PC-9 (cell line): ENCODE results near the gene ACTN2. TPM values are rescaled to one million over a fixed set of nuclear protein-coding genes. Genes with fewer than 3 reads are reported as not detected.

ENCODE experiments used
- BruUV-seq: library from RNA; stranded (reverse); fragments of 400-500 nt; replicated peaks from 2 replicates; lab custom pipeline; 2021; lab: Mats Ljungman, UMichigan
- CTCF ChIA-PET: fragments of 300-600 bp; sonication (Branson Sonifier 250); formaldehyde crosslinking; loops from one replicate; lab custom pipeline; 2022; ENCODE audit warnings: antibody characterized with exemption; lab: Charles Lee
- POLR2A ChIA-PET: fragments of 300-600 bp; sonication (Branson Sonifier 250); formaldehyde crosslinking; loops from one replicate; lab custom pipeline; 2022; ENCODE audit warnings: antibody characterized with exemption; ENCODE audit not compliant: unreplicated experiment; lab: Charles Lee
- DNase-seq, 2 experiments: peaks; one replicate each; pipeline versions ENCODE4 v3.0.0 to v3.0.0-alpha.2; 2015 to 2022; ENCODE audit warnings: mixed read lengths in 1 of 2
- H2AFZ ChIP-seq: fragments of 200-600 bp; sonication (generic); 2 replicates; pipeline ENCODE4 v1.8.1; 2017; ENCODE audit warnings: antibody characterized with exemption
- H3F3A ChIP-seq: fragments of 200-600 bp; sonication (generic); 2 replicates; pipeline ENCODE4 v1.8.1; 2017; ENCODE audit warnings: antibody characterized with exemption, mild to moderate bottlenecking, low read depth; ENCODE audit not compliant: insufficient read depth
- H3K27ac ChIP-seq: fragments of 200-600 bp; sonication (generic); 2 replicates; pipeline ENCODE4 v1.6.1; 2016; ENCODE audit warnings: mixed run types
- H3K27me3 ChIP-seq: fragments of 200-600 bp; sonication (generic); 2 replicates; pipeline ENCODE4 v1.6.1; 2016; ENCODE audit warnings: low read depth, mixed run types; ENCODE audit not compliant: insufficient read depth
- H3K36me3 ChIP-seq: fragments of 200-600 bp; sonication (generic); 2 replicates; pipeline ENCODE4 v1.6.1; 2016; ENCODE audit warnings: low read depth, mixed run types
- H3K4me1 ChIP-seq: fragments of 200-600 bp; sonication (generic); replicated peaks from 2 replicates; pipeline ENCODE4 v1.6.1; 2016; ENCODE audit warnings: mixed run types; ENCODE audit not compliant: insufficient read depth
- H3K4me2 ChIP-seq: fragments of 200-600 bp; sonication (generic); 2 replicates; pipeline ENCODE4 v1.6.1; 2017; ENCODE audit warnings: mixed run types
- H3K4me3 ChIP-seq: fragments of 200-600 bp; sonication (generic); 2 replicates; pipeline ENCODE4 v1.6.1; 2016; ENCODE audit warnings: mixed run types
- H3K79me2 ChIP-seq: fragments of 200-600 bp; sonication (generic); 2 replicates; pipeline ENCODE4 v1.6.1; 2017; ENCODE audit warnings: low read depth, mixed run types
- H3K9me2 ChIP-seq: fragments of 200-600 bp; sonication (generic); 2 replicates; pipeline ENCODE4 v1.8.1; 2017; ENCODE audit warnings: mild to moderate bottlenecking; ENCODE audit not compliant: insufficient read depth
- H3K9me3 ChIP-seq: fragments of 200-600 bp; sonication (generic); 2 replicates; pipeline ENCODE4 v1.8.1; 2016; ENCODE audit warnings: low read depth; ENCODE audit not compliant: insufficient read depth
- H4K20me1 ChIP-seq: fragments of 200-600 bp; sonication (generic); 2 replicates; pipeline ENCODE4 v1.8.1; 2017; ENCODE audit not compliant: insufficient read depth
- CTCF ChIP-seq: fragments of 200-600 bp; sonication (generic); conservative IDR thresholded peaks from 2 replicates; pipeline ENCODE4 v1.6.1; 2017; ENCODE audit warnings: mixed run types, antibody characterized with exemption, mild to moderate bottlenecking, moderate library complexity
- EZH2 ChIP-seq: fragments of 200-600 bp; sonication (generic); IDR thresholded peaks from 2 replicates; pipeline ENCODE4 v1.8.0; 2017; ENCODE audit warnings: antibody characterized with exemption, low read depth
- intact Hi-C: fragments of 100-400 bp; cut with micrococcal nuclease; formaldehyde crosslinking; loops from one replicate; pipeline ENCODE4 v1.10.0; 2022; ENCODE audit not compliant: unreplicated experiment
- total RNA-seq: library from RNA; stranded (reverse); gene quantifications from 2 replicates; pipeline ENCODE4 v1.2.3, GENCODE V29; 2021

Gene ACTN2
- total RNA-seq, 1 experiment from 2014 or later, result not detected

- intact Hi-C loops, result loop anchor here (10.0 kb wide), 1 partner anchor 810 kb away; no protein-coding TSS in a partner anchor
- BruUV-seq, result no TSS peak
- no peaks in the 10 kb centered on the region for H3K9me3 ChIP-seq
- no peaks in the 10 kb centered on the region for H3K36me3 ChIP-seq
- no peaks in the 10 kb centered on the region for H3K79me2 ChIP-seq
- no peak overlapping the region for H3K27ac ChIP-seq
- TF ChIP-seq CTCF (no peak), EZH2 (no peak)
- DNase-seq, result no peak
- no peak overlapping the region for H2AFZ ChIP-seq
- H3K4me2 ChIP-seq, result no peak overlapping the region
- H3K27me3 ChIP-seq, result peaks cover 80% of the 10 kb centered on the region
- no peaks in the 10 kb centered on the region for H4K20me1 ChIP-seq
- no peaks in the 10 kb centered on the region for H3F3A ChIP-seq
- ChIA-PET CTCF (no interaction called here), POLR2A (no interaction called here)
- H3K4me1 ChIP-seq, result no peaks in the 10 kb centered on the region
- H3K9me2 ChIP-seq, result no peaks in the 10 kb centered on the region
- no peak overlapping the region for H3K4me3 ChIP-seq
These were observed 68.4 kb downstream of the ACTN2 start for GRCh38 chr1:236754525-236755210.

GRCh38 chr1:236757640-236758039, 71.3 kb downstream of the ACTN2 start:
- H3K4me3 ChIP-seq, result no peak overlapping the region
- no peak overlapping the region for H3K27ac ChIP-seq
- H3K36me3 ChIP-seq, result no peaks in the 10 kb centered on the region
- H3K9me3 ChIP-seq, result no peaks in the 10 kb centered on the region
- no peaks in the 10 kb centered on the region for H3K4me1 ChIP-seq
- ChIA-PET CTCF (no interaction called here), POLR2A (no interaction called here)
- H3K4me2 ChIP-seq, result no peak overlapping the region
- BruUV-seq, result no TSS peak
- TF ChIP-seq EZH2 (no peak), CTCF (no peak)
- intact Hi-C loops, result loop anchor here (2.0 to 10.0 kb wide), 2 partner anchors 111 to 807 kb away; no protein-coding TSS in a partner anchor
- H3K79me2 ChIP-seq, result no peaks in the 10 kb centered on the region
- no peak for DNase-seq
- peaks cover 75% of the 10 kb centered on the region for H3K27me3 ChIP-seq
- H4K20me1 ChIP-seq, result no peaks in the 10 kb centered on the region
- no peaks in the 10 kb centered on the region for H3K9me2 ChIP-seq
- no peaks in the 10 kb centered on the region for H3F3A ChIP-seq
- no peak overlapping the region for H2AFZ ChIP-seq

- Histone ChIP-seq H3K27me3 (peaks cover 76% of the 10 kb centered on the region), H3K4me1 (no peaks in the 10 kb centered on the region), H3K79me2 (no peaks in the 10 kb centered on the region), H3K36me3 (no peaks in the 10 kb centered on the region), H3K4me3 (no peak overlapping the region), H3K27ac (no peak overlapping the region), H3K9me2 (no peaks in the 10 kb centered on the region), H3K4me2 (no peak overlapping the region), H2AFZ (no peak overlapping the region), H3K9me3 (no peaks in the 10 kb centered on the region), H3F3A (no peaks in the 10 kb centered on the region), H4K20me1 (no peaks in the 10 kb centered on the region)
- no TSS peak for BruUV-seq
- DNase-seq, result no peak
- CTCF ChIA-PET, result interaction anchor here (0.6 to 0.9 kb wide), 2 partner anchors 36 to 151 kb away, joined by 4 read pairs; partner anchors contain the start of gene MTR
- no peak for TF ChIP-seq EZH2
- TF ChIP-seq CTCF, result peak; percentile 79
- POLR2A ChIA-PET, result no interaction called here
- intact Hi-C loops, result loop anchor here (2.0 to 10.0 kb wide), 2 partner anchors 109 to 805 kb away; no protein-coding TSS in a partner anchor
These were observed 73.1 kb downstream of the ACTN2 start for GRCh38 chr1:236759252-236759859.
